K562 (cell line): ENCODE measurements around the gene C11orf54. TPM values are rescaled to one million over a fixed set of nuclear protein-coding genes. Genes with fewer than 3 reads are reported as not detected.

Experiments
- COPS2 ChIP-seq: fragments of 450-650 bp; conservative IDR thresholded peaks from 2 replicates; pipeline ENCODE4 v1.6.1; 2016; ENCODE audit warnings: mild to moderate bottlenecking, moderate library complexity
- CREB3 ChIP-seq: fragments of 450-650 bp; conservative IDR thresholded peaks from 2 replicates; pipeline ENCODE4 v1.6.1; 2016; ENCODE audit warnings: missing genetic modification characterization, low read depth, mild to moderate bottlenecking, missing compliant biosample characterization, moderate library complexity
- CUX1 ChIP-seq: fragments of 200-800 bp; sonication (Bioruptor generic); IDR thresholded peaks from 2 replicates; pipeline ENCODE4 v1.6.1; 2016; ENCODE audit warnings: missing genetic modification characterization, missing compliant biosample characterization
- ELF4 ChIP-seq: fragments of 450-650 bp; formaldehyde crosslinking; IDR thresholded peaks from 2 replicates; pipeline ENCODE4 v1.4.0; 2022; ENCODE audit warnings: missing genetic modification characterization
- EP400 ChIP-seq: fragments of 450-650 bp; IDR thresholded peaks from 2 replicates; pipeline ENCODE4 v1.6.1; 2017; ENCODE audit warnings: antibody characterized with exemption, mild to moderate bottlenecking, moderate library complexity
- ESRRA ChIP-seq: fragments of 450-650 bp; IDR thresholded peaks from 2 replicates; pipeline ENCODE4 v1.6.1; 2014; ENCODE audit warnings: low read depth, mild to moderate bottlenecking, moderate library complexity, borderline replicate concordance
- FOXA1 ChIP-seq: fragments of 450-650 bp; IDR thresholded peaks from 2 replicates; pipeline ENCODE4 v1.6.1; 2016; ENCODE audit warnings: mild to moderate bottlenecking, borderline replicate concordance
- KHSRP ChIP-seq: fragments of 450-650 bp; IDR thresholded peaks from 2 replicates; pipeline ENCODE4 v1.6.1; 2017
- MAZ ChIP-seq, 2 experiments: fragments of 450-650 bp in 1 of 2; sonication (generic) in 1 of 2; formaldehyde crosslinking; IDR thresholded peaks in 1 of 2; conservative IDR thresholded peaks in 1 of 2; 2 replicates each; pipeline versions ENCODE4 v1.4.0 to v1.5.0; 2020; ENCODE audit warnings: mild to moderate bottlenecking in 1 of 2, missing genetic modification reagents in 1 of 2
- MCM2 ChIP-seq: fragments of 450-650 bp; IDR thresholded peaks from 2 replicates; pipeline ENCODE4 v1.6.1; 2017; ENCODE audit warnings: low read depth, mild to moderate bottlenecking
- MEF2A ChIP-seq: IDR thresholded peaks from 2 replicates; pipeline ENCODE4 v1.6.1; 2011; ENCODE audit warnings: low read depth, mild to moderate bottlenecking, low read length, moderate library complexity; ENCODE audit not compliant: control insufficient read depth
- MEF2D ChIP-seq: conservative IDR thresholded peaks from 2 replicates; pipeline ENCODE4 v1.6.1; 2016; ENCODE audit warnings: low read depth, missing genetic modification characterization, missing compliant biosample characterization
- MTA1 ChIP-seq: fragments of 450-650 bp; IDR thresholded peaks from 2 replicates; pipeline ENCODE4 v1.6.1; 2017; ENCODE audit warnings: borderline replicate concordance
- MTA3 ChIP-seq: fragments of 450-650 bp; formaldehyde crosslinking; IDR thresholded peaks from 2 replicates; pipeline ENCODE4 v1.6.1; 2017; ENCODE audit warnings: mild to moderate bottlenecking, borderline replicate concordance
- NCOA1 ChIP-seq: fragments of 450-650 bp; IDR thresholded peaks from 2 replicates; pipeline ENCODE4 v1.6.1; 2016; ENCODE audit warnings: low read depth
- NR2C2 ChIP-seq, 2 experiments: fragments of 200-800 bp in 1 of 2; sonication (Bioruptor generic) in 1 of 2; sonication (generic) in 1 of 2; formaldehyde crosslinking in 1 of 2; IDR thresholded peaks; 2 replicates each; pipeline versions ENCODE4 v1.6.1 to v1.8.0; 2016 to 2022; ENCODE audit warnings: mild to moderate bottlenecking in 1 of 2, missing compliant biosample characterization in 1 of 2, missing genetic modification characterization in 1 of 2, missing genetic modification reagents in 1 of 2
- PKNOX1 ChIP-seq: fragments of 450-650 bp; IDR thresholded peaks from 2 replicates; pipeline ENCODE4 v1.6.1; 2016
- SAFB2 ChIP-seq: fragments of 200-400 bp; formaldehyde crosslinking; IDR thresholded peaks from 2 replicates; pipeline ENCODE4 v1.6.1; 2018; ENCODE audit warnings: borderline replicate concordance, low read length, low read depth, moderate library complexity; ENCODE audit not compliant: severe bottlenecking
- SMARCC2 ChIP-seq: fragments of 450-650 bp; IDR thresholded peaks from 2 replicates; pipeline ENCODE4 v1.6.1; 2017; ENCODE audit warnings: antibody characterized with exemption, moderate library complexity, mild to moderate bottlenecking, low read depth
- SPI1 ChIP-seq: IDR thresholded peaks from 2 replicates; pipeline ENCODE4 v1.6.1; 2011; ENCODE audit warnings: low read depth, low read length, control low read depth, borderline replicate concordance
- ZBTB17 ChIP-seq: fragments of 450-650 bp; formaldehyde crosslinking; IDR thresholded peaks from 2 replicates; pipeline ENCODE4 v1.4.0; 2020; ENCODE audit warnings: mild to moderate bottlenecking
- ZEB2 ChIP-seq: fragments of 450-650 bp; IDR thresholded peaks from 2 replicates; pipeline ENCODE4 v1.6.1; 2016
- polyA plus RNA-seq, 8 experiments: library from polyadenylated mRNA; depleted of rRNA in 4 of 8; stranded (reverse) in 5 of 8; unstranded in 3 of 8; fragments of >200 nt; fragmentation: Nextera tagmentation in 2 of 8; fragmentation: Illumina TruSeq in 1 of 8; extraction: Ambion mirVana in 2 of 8; extraction: Trizol in 1 of 8; gene quantifications; 2 replicates each; pipeline versions ENCODE4 v1.2.1 to v1.2.3, GENCODE V29; 2011 to 2014; ENCODE audit warnings: inconsistent platforms in 1 of 8, missing spikeins in 1 of 8
- total RNA-seq, 7 experiments: library from RNA; depleted of rRNA in 6 of 7; stranded (reverse); fragments of >200 nt in 6 of 7; fragmentation: Illumina TruSeq in 2 of 7; extraction: Trizol in 2 of 7; gene quantifications; 2 replicates each; pipeline versions ENCODE4 v1.2.1 to v1.2.3, GENCODE V29; 2011 to 2021; ENCODE audit warnings: low replicate concordance in 1 of 7

C11orf54 gene
- total and polyA plus RNA-seq, 9 of the 15 experiments (the other 6 are each of a cell fraction or from before 2014, with no cell fraction given), result 13.4 to 33.0 (median 23.1) TPM

- TF ChIP-seq CUX1 (CRISPR knock-in tag) (peak; percentile 91; the same call in 1 of the 2 replicates), PKNOX1 (peak; percentile 30; the same call in 1 of the 2 replicates), SPI1 (peak; percentile 100), MTA1 (peak; percentile 90; the same call in 1 of the 2 replicates), COPS2 (no peak), CREB3 (peak; percentile 87), KHSRP (peak; percentile 55; the same call in 1 of the 2 replicates), SAFB2 (no peak), ESRRA (peak; percentile 90), MEF2A (peak; percentile 97), NCOA1 (peak; percentile 86), ZEB2 (peak; percentile 98), MTA3 (0 out of 2 replicates have a peak, but pooled peaks have one; percentile 55), MAZ (CRISPR knock-in tag; conservative IDR thresholded peaks at IDR 0.05 in 1 of 2, IDR thresholded peaks at IDR 0.05 in 1 of 2) (peak in 1 of 2 experiments; percentile 44; a peak in 3 of 4 replicates), FOXA1 (no peak), NR2C2 (CRISPR knock-in tag; IDR thresholded peaks at IDR 0.05) (no peak), NR2C2 (tag; IDR thresholded peaks at IDR 0.05) (peak; percentile 70), MEF2D (tag) (peak; percentile 90), ZBTB17 (peak; percentile 82), SMARCC2 (peak; percentile 97), MCM2 (no peak), EP400 (peak; percentile 75), ELF4 (CRISPR knock-in tag) (0 out of 2 replicates have a peak, but pooled peaks have one; percentile 41)
Measured at GRCh38 chr11:93718057-93718563, 23.4 kb upstream of the C11orf54 start (continued).
